ENCODE results near the gene IGFN1.

IGFN1 gene

DNA sequence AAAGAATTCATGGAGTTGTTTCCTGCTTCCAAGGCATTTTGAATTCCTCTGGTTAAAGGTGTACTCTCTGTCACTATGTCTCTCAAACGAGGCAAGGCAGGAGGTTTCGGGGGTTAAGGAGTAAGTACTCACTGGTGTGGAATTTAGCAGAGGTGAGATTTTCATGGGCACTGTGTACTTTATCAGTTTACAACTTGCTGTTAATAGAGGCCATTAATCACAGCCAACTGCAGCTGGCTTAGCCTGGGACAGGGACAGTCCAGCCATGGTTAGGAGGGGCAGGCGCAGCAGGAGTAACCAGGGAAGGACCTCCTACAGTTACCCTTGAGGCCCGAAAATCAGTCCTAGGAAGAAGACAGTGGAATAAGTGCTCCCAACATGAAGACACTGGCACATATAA is 18.3 kb upstream of the IGFN1 start:
- Histone ChIP-seq H3K27me3 (ENCODE audit: insufficient read depth, low read depth, severe bottlenecking) (no peaks in the 10 kb centered on the region), H3K36me3 (no peaks in the 10 kb centered on the region), H3K27ac (peak overlapping the region; percentile 12; the same call in 1 of the 2 replicates), H3K4me3 (ENCODE audit: low read depth, low read length) (no peak overlapping the region), H3K9me3 (ENCODE audit: severe bottlenecking) (no peaks in the 10 kb centered on the region)
- DNase-seq = no peak
- no peak for TF ChIP-seq CTCF (IDR thresholded peaks at IDR 0.05; ENCODE audit: low read depth, low read length)

GRCh38 chr1:201172999-201173610 is 17.5 kb upstream of the IGFN1 start:
- no peak for DNase-seq
- Histone ChIP-seq H3K9me3 (ENCODE audit: severe bottlenecking) (no peaks in the 10 kb centered on the region), H3K4me3 (ENCODE audit: low read depth, low read length) (no peak overlapping the region), H3K36me3 (no peaks in the 10 kb centered on the region), H3K27me3 (ENCODE audit: insufficient read depth, low read depth, severe bottlenecking) (no peaks in the 10 kb centered on the region), H3K27ac (no peak overlapping the region)
- TF ChIP-seq CTCF (IDR thresholded peaks at IDR 0.05; ENCODE audit: low read depth, low read length) = no peak

- no peaks in the 10 kb centered on the region for H3K9me3 ChIP-seq (ENCODE audit: severe bottlenecking)
- no peak for TF ChIP-seq CTCF (IDR thresholded peaks at IDR 0.05; ENCODE audit: low read depth, low read length)
- no peak for DNase-seq
- no peak overlapping the region for H3K27ac ChIP-seq
- no peaks in the 10 kb centered on the region for H3K36me3 ChIP-seq
- H3K4me3 ChIP-seq (ENCODE audit: low read depth, low read length) = no peak overlapping the region
- H3K27me3 ChIP-seq (ENCODE audit: insufficient read depth, low read depth, severe bottlenecking) = no peaks in the 10 kb centered on the region
Measured at GRCh38 chr1:201173736-201174135, 16.9 kb upstream of the IGFN1 start.

DNA sequence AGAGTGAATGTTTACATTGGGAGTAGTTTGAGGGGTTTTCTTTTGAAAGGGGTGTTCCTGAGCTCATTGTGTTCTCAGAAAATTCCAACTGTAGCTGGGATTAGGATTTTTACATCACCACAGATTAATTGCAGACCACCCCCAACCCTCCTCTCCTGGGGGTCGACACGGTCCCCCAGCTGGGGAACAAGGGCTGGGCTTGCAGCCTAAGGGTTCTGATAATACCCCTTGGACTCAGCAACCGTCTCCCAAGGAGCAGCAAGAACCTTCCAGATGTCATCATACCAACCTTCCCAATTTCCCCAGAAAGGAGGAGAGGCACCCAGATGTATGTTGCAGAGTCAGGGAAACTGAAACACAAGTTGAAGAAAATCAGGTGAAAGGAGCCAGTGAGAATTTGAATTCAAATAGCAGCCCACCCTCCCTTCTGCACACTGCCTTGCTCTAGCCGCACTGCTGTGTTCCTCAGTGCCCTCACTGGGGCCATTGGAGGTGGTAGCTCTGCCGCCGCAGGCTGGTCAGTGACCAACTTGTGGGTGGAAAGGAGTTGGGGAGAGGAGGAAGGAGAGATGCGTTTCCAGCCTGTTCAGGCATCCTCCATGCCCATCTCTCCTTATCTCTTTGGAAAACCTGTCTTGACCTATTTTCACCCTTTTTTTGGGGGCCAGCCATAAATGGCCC is 14.7 kb upstream of the IGFN1 start:
- H3K27me3 ChIP-seq (ENCODE audit: insufficient read depth, low read depth, severe bottlenecking) = no peaks in the 10 kb centered on the region

GRCh38 chr1:201176940-201177339 is 13.7 kb upstream of the IGFN1 start:
- no peaks in the 10 kb centered on the region for H3K9me3 ChIP-seq (ENCODE audit: severe bottlenecking)
- no peaks in the 10 kb centered on the region for H3K27me3 ChIP-seq (ENCODE audit: insufficient read depth, low read depth, severe bottlenecking)
- no peak for TF ChIP-seq CTCF (IDR thresholded peaks at IDR 0.05; ENCODE audit: low read depth, low read length)
- H3K4me3 ChIP-seq (ENCODE audit: low read depth, low read length) = no peak overlapping the region
- no peaks in the 10 kb centered on the region for H3K36me3 ChIP-seq
- no peak for DNase-seq
- no peak overlapping the region for H3K27ac ChIP-seq

More for the DNA sequence above, 14.7 kb upstream of the IGFN1 start:
- no peak for TF ChIP-seq CTCF (IDR thresholded peaks at IDR 0.05; ENCODE audit: low read depth, low read length)
- Histone ChIP-seq H3K27ac (no peak overlapping the region), H3K9me3 (ENCODE audit: severe bottlenecking) (no peaks in the 10 kb centered on the region), H3K4me3 (ENCODE audit: low read depth, low read length) (no peak overlapping the region), H3K36me3 (no peaks in the 10 kb centered on the region)
- no peak for DNase-seq

Data from WERI-Rb-1 (cell line).